Type B pancreatic cell (in vitro differentiated cells): ENCODE results near the gene MYL6. TPM values are rescaled to one million over a fixed set of nuclear protein-coding genes. Genes with fewer than 3 reads are reported as not detected.
A peak's percentile ranks its signal among the peaks of the same experiment; 100 is the strongest.

Experiments used
- DNase-seq: peaks from one replicate; pipeline ENCODE4 v3.0.0; 2021; ENCODE audit warnings: mixed read lengths; ENCODE audit not compliant: unreplicated experiment; ENCODE audit errors: extremely low spot score
- H3K27ac Mint-ChIP-seq: 2 replicates; pipeline ENCODE4 v1.8.0; 2021; ENCODE audit warnings: mild to moderate bottlenecking, mixed read lengths
- H3K27me3 Mint-ChIP-seq: 2 replicates; pipeline ENCODE4 v1.8.0; 2021; ENCODE audit warnings: mixed read lengths
- H3K36me3 Mint-ChIP-seq: 2 replicates; pipeline ENCODE4 v1.8.0; 2021; ENCODE audit warnings: mixed read lengths
- H3K4me1 Mint-ChIP-seq: one replicate; pipeline ENCODE4 v1.8.0; 2021; ENCODE audit warnings: mixed read lengths; ENCODE audit not compliant: unreplicated experiment
- H3K4me3 Mint-ChIP-seq: 2 replicates; pipeline ENCODE4 v1.8.0; 2021; ENCODE audit warnings: mild to moderate bottlenecking, mixed read lengths
- H3K9me3 Mint-ChIP-seq: 2 replicates; pipeline ENCODE4 v1.8.0; 2021; ENCODE audit warnings: mixed read lengths
- CTCF ChIP-seq: fragments of 200-600 bp; sonication (generic); conservative IDR thresholded peaks from 2 replicates; pipeline ENCODE4 v1.5.0; 2021; ENCODE audit warnings: antibody characterized with exemption, mild to moderate bottlenecking
- total RNA-seq: library from RNA; stranded (reverse); gene quantifications from 2 replicates; pipeline ENCODE4 v1.2.1, GENCODE V29; 2021; ENCODE audit warnings: low replicate concordance

Gene MYL6
- total RNA-seq, 1 donor from 2014 or later: 1,223 TPM

- peaks cover 6% of the 10 kb centered on the region for H3K4me1 Mint-ChIP-seq
- DNase-seq: no peak
- no peaks in the 10 kb centered on the region for H3K9me3 Mint-ChIP-seq
- no peaks in the 10 kb centered on the region for H3K27me3 Mint-ChIP-seq
- TF ChIP-seq CTCF: no peak
- H3K27ac Mint-ChIP-seq: no peak overlapping the region
- H3K4me3 Mint-ChIP-seq: no peak overlapping the region
- H3K36me3 Mint-ChIP-seq: peaks cover 23% of the 10 kb centered on the region
Observed at GRCh38 chr12:56145217-56145616, 12.9 kb upstream of the MYL6 start.

GRCh38 chr12:56146492-56147460 is 11.4 kb upstream of the MYL6 start:
- H3K27me3 Mint-ChIP-seq: no peaks in the 10 kb centered on the region
- peak overlapping the region; percentile 17 for H3K4me3 Mint-ChIP-seq
- TF ChIP-seq CTCF: no peak
- peaks cover 18% of the 10 kb centered on the region for H3K4me1 Mint-ChIP-seq
- DNase-seq: no peak
- no peaks in the 10 kb centered on the region for H3K9me3 Mint-ChIP-seq
- peaks cover 13% of the 10 kb centered on the region for H3K36me3 Mint-ChIP-seq
- peak overlapping the region; percentile 77 for H3K27ac Mint-ChIP-seq

GRCh38 chr12:56150563-56150962 is 7.6 kb upstream of the MYL6 start:
- TF ChIP-seq CTCF: no peak
- Mint-ChIP-seq H3K36me3 (peaks cover 4% of the 10 kb centered on the region), H3K27ac (peak overlapping the region; percentile 74), H3K4me3 (peak overlapping the region; percentile 94), H3K9me3 (no peaks in the 10 kb centered on the region), H3K4me1 (peaks cover 33% of the 10 kb centered on the region), H3K27me3 (no peaks in the 10 kb centered on the region)
- no peak for DNase-seq

GRCh38 chr12:56151672-56152131 is 6.5 kb upstream of the MYL6 start:
- Mint-ChIP-seq H3K4me3 (peak overlapping the region; percentile 94), H3K9me3 (no peaks in the 10 kb centered on the region), H3K4me1 (peaks cover 33% of the 10 kb centered on the region), H3K27ac (peak overlapping the region; percentile 97), H3K36me3 (peaks cover 4% of the 10 kb centered on the region), H3K27me3 (no peaks in the 10 kb centered on the region)
- no peak for DNase-seq
- TF ChIP-seq CTCF: peak; percentile 67

- peaks cover 4% of the 10 kb centered on the region for H3K36me3 Mint-ChIP-seq
- H3K4me3 Mint-ChIP-seq: peak within 1 kb of the TSS; percentile 94
- H3K27me3 Mint-ChIP-seq: no peaks in the 10 kb centered on the region
- DNase-seq: peak; percentile 91
- peaks cover 30% of the 10 kb centered on the region for H3K4me1 Mint-ChIP-seq
- peak within 1 kb of the TSS; percentile 97 for H3K27ac Mint-ChIP-seq
- no peaks in the 10 kb centered on the region for H3K9me3 Mint-ChIP-seq
- TF ChIP-seq CTCF: no peak
Observed at GRCh38 chr12:56152132-56152755, 5.9 kb upstream of the MYL6 start, which contains the start of gene MYL6B. Gene MYL6B (plus strand): TSS chr12:56152587. CDS start chr12:56153919, 1,332 bp downstream.
